Mesenteric fat pad (tissue), 1 donor: Measurements from ENCODE around the gene CDYL2. TPM values are rescaled to one million over a fixed set of nuclear protein-coding genes. Genes with fewer than 3 reads are reported as not detected.

ENCODE experiments used
- DNase-seq: peaks from one replicate; pipeline ENCODE4 v3.0.0-alpha.2; 2020; ENCODE audit warnings: low spot score
- total RNA-seq: library from RNA; stranded (reverse); fragmentation: NEBNext Ultra II Directional; extraction: Animal tissue kit (Norgen Biotek cat#: 25700); gene quantifications from one replicate; pipeline ENCODE4 v1.2.1, GENCODE V29; 2021
- donor health status: DM: yes; HTN: yes; CAD: no.

Gene CDYL2
- total RNA-seq, 1 donor from 2014 or later: 24.0 TPM

- no peak for DNase-seq
These were observed 93.5 kb downstream of the CDYL2 start for GRCh38 chr16:80710918-80711317.

GRCh38 chr16:80708823-80709222 is 95.6 kb downstream of the CDYL2 start:
- no peak for DNase-seq

GRCh38 chr16:80707686-80708085 is 96.7 kb downstream of the CDYL2 start:
- no peak for DNase-seq

- DNase-seq: no peak
These were observed 98.8 kb downstream of the CDYL2 start for GRCh38 chr16:80705596-80705995.

GRCh38 chr16:80704751-80705505 is 99.5 kb downstream of the CDYL2 start:
- no peak for DNase-seq

GRCh38 chr16:80703131-80704071 is 101.0 kb downstream of the CDYL2 start:
- no peak for DNase-seq

GRCh38 chr16:80702696-80703095 is 101.7 kb downstream of the CDYL2 start:
- DNase-seq: no peak

- no peak for DNase-seq
These were observed 103.8 kb downstream of the CDYL2 start for GRCh38 chr16:80700558-80700957.

GRCh38 chr16:80695020-80695419 is 109.4 kb downstream of the CDYL2 start:
- no peak for DNase-seq

- DNase-seq: no peak
These were observed 110.8 kb downstream of the CDYL2 start for GRCh38 chr16:80693553-80693952.

GRCh38 chr16:80692270-80692669 is 112.1 kb downstream of the CDYL2 start:
- DNase-seq: no peak

- DNase-seq: no peak
These were observed 113.2 kb downstream of the CDYL2 start for GRCh38 chr16:80691111-80691741.

GRCh38 chr16:80689487-80689886 is 114.9 kb downstream of the CDYL2 start:
- DNase-seq: no peak

- no peak for DNase-seq
These were observed 116.8 kb downstream of the CDYL2 start for GRCh38 chr16:80687606-80688005.

GRCh38 chr16:80684906-80685305 is 119.5 kb downstream of the CDYL2 start:
- no peak for DNase-seq

- no peak for DNase-seq
These were observed 120.1 kb downstream of the CDYL2 start for GRCh38 chr16:80684136-80684765.

- no peak for DNase-seq
These were observed 120.8 kb downstream of the CDYL2 start for GRCh38 chr16:80683646-80684045.

- no peak for DNase-seq
These were observed 121.9 kb downstream of the CDYL2 start for GRCh38 chr16:80682421-80683070.

GRCh38 chr16:80681436-80681835 is 123.0 kb downstream of the CDYL2 start:
- no peak for DNase-seq

- DNase-seq: no peak
These were observed 123.6 kb downstream of the CDYL2 start for GRCh38 chr16:80680839-80681238.

- DNase-seq: no peak
These were observed 124.4 kb downstream of the CDYL2 start for GRCh38 chr16:80680046-80680445.
